HL-60/S4 treated with retinoic acid at 250 ng/mL for 4 days and 3 days (cell line): ENCODE data around the gene ATG4C.

Experiments
- in situ Hi-C: fragments of 300-500 bp; cut with MboI; formaldehyde crosslinking; loops from 2 replicates; pipeline ENCODE4 v1.7.0; 2022; ENCODE audit warnings: low sequenced_read_pairs

The ATG4C gene

DNA sequence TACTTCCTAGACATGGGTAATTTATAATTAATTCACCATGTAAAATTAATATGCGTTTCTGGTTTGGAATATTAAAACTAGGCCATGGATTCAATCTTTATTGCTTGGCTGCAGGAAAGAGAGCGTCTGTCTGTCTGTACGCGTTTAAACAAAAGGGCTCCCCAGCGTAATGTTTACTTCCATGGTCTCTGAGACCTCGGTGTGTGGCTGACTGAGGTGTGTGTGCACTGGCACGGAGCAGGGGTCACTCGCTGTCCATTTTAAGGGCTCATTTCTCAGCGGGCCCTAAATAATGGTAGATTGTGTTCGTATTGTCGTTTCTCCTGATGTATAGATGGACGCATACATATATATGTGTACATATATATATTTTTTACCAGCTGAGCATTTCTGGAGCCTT is 119.6 kb downstream of the ATG4C start:
- in situ Hi-C loops = no loop called here

DNA sequence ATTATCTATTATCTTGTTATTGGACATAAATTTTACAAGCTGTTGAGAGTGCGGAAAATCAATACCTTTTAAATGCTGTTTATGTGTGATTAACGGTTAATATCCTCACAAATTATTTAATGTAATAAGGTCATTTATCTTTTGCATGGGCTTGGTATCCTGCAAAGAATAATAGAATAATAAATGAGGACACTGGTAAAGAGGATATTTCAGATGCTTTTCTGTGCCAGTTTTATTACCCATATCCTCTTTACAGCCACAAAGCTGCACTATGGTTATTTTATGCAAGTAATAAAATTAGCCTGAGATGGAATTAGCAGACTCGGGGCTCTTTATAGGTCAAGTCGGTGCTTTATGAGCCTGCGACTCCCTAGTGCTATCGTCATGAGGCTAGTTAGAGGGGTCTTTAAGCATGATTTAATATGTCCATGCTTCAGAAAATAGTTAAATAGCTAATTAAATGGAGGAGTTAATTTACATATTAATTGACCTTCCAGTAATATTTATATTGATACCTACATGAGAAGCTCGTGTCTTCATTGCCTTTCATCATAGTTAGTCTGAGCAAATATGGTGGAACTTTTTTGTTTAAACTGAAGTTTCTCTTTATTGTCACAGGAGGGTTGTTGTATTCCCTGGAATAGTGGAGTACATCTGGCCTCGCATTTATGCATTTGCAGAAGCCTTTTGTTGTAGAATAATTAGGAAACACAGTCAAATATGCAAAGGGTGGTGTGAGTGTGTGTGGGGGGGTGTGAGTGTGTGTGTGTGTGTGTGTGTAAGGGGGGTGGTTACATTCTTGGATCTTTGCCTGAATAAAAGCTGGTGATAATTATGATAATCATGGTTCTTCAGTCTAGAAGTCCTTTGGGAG is 120.3 kb downstream of the ATG4C start:
- in situ Hi-C loops = no loop called here

DNA sequence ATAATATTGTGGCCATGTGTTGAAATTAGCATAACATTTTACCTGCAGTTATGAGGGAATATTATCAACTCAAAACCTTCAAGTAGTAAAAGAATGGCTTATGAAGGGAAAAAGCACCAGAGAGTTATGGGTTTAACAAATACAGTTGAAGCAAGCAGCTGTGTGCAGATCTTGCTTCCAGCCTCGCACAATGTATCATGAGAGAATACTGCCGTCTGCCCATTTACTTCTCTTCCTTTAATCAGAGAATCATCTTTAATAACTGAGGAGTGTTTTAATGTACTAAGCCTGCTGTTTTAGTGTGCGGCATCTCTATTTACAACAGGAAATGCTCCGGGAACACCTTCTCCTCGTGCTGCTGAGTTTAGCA is 120.9 kb downstream of the ATG4C start:
- in situ Hi-C loops = no loop called here

DNA sequence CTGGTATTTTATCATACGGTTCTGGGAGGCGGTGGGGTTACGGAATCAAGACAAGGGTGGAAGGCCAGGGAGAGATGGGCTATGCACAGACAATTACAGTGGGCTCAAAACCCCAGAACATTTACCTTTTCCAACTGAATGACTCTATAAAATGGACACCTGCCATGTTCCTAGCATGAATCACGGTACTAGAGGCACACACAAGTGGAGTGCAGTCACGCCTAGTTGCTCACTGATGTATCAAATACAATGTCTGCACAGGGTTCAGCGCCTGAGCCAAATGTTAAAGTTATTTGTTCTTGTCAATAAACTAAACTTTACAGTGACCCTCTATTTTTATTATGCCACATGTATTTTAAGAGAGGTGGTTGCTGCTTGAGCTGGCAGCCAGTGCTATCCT is 121.4 kb downstream of the ATG4C start:
- in situ Hi-C loops = no loop called here

DNA sequence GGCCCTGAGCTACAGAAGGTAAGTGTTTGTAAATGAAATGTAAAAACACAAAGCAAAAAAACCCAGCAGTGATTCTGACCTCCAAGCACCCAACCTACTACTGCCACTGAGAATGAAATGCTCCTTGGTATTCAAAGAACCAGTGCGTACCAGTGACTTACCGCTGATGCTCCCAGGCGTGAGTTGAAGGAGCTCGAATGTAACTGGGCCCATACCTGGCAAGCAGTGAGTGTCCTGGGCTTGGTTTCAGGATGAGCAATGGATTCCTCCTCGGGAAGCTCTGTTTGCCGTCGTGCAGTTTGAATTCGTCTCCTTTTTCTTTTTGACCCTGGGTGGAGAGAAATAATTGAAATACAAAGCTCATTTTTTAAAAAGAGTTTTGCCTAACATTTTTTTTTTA is 121.9 kb downstream of the ATG4C start:
- in situ Hi-C loops = no loop called here

DNA sequence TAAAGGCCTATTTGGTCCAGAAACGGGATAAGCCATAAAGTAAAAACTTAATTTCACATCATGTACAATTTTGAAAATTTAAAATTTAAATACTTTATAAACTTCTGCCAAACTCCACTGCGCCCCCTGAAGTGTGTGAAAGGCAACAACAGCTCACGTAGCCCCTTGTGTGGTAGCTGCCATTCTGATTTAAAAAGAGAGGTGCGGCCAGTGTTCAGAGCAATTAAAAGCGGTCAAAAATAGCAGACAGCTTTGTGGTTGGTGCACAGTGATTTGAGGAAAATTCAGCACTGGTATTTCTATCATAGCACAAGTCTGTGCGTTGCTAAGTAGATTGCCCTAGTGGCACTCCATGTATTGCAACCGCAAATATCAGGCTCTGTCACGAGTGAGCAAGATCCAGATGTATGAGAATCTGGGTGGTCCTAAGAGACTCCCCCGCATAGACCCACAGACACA is 122.5 kb downstream of the ATG4C start:
- in situ Hi-C loops = no loop called here

DNA sequence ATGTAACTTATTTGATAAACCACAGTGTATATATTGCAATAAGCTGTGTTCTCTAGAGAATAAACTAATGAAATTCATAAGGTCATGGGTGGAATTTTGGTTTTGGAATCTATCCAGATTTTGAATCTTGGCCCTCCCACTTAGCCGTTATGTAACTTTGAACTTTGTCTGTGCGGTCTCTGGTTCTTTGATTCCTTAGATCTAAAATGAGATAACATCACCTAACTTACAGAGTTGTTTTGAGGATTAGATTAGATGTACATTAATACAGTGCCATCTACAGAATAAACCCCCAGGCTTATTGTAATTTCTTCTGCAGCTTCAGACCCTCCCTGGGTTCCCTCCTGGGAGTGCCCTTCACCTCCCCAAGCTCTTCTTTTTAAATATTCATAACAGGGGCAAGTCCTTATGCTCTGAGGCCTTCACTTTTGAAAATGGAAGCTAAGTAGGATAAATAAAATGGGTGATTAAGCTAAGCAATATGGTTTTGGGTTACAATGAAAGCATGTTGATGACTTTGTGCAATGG is 124.3 kb downstream of the ATG4C start:
- in situ Hi-C loops = no loop called here

DNA sequence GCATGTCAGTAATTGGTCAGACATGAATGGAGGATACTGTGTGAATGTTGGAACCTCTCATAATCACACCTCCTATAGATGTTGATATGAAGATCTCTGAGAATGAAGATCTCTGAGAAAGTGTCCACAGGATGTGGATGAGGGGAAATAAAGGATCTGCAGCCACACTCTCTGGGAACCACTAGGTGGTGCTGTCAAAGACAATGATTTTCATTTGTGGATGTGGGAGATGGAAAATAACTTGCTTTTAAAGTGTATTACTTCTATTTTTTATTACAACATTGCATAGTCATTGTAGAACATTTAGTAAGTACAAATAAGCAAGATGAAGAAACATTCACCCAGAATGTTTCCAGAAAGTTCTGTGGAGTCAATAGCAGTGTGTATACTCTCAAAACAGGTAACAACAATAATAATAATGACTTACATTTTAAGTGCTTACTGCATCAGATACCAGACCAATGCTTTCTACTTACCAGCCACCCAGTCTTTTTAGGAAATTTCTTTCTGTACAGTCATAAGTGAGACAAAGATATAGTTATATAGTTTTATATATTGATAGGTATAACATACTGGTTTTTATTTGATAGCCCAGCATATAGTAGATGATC is 128.2 kb downstream of the ATG4C start:
- in situ Hi-C loops = no loop called here
